SKM-1 (cell line): Measurements from ENCODE around the gene HES4.
"Not testable (repeated sequence)": the region's sequence is repeated elsewhere in the genome, so short reads cannot be mapped to it uniquely, and the experiment has no call there.

ENCODE experiments used
- DNase-seq: peaks from one replicate; lab custom pipeline; 2025; ENCODE audit not compliant: unreplicated experiment; lab: John Stamatoyannopoulos, UW

HES4 gene

GRCh38 chr1:1033731-1034438 lies 34.0 kb upstream of the HES4 start:
- DNase-seq, result no peak

GRCh38 chr1:1033009-1033587 lies 33.2 kb upstream of the HES4 start:
- DNase-seq, result no peak

GRCh38 chr1:1032424-1032823 lies 32.5 kb upstream of the HES4 start:
- DNase-seq, result no peak

- no peak for DNase-seq
Observed at GRCh38 chr1:1031659-1032235, 31.9 kb upstream of the HES4 start.

- not testable (repeated sequence) for DNase-seq
Observed at GRCh38 chr1:1030867-1031658, 31.2 kb upstream of the HES4 start.

- no peak for DNase-seq
Observed at GRCh38 chr1:1027791-1028190, 27.9 kb upstream of the HES4 start.

GRCh38 chr1:1026599-1027413 lies 26.9 kb upstream of the HES4 start:
- no peak for DNase-seq

GRCh38 chr1:1025730-1026129 lies 25.8 kb upstream of the HES4 start:
- DNase-seq, result no peak

GRCh38 chr1:1024771-1025699 lies 25.1 kb upstream of the HES4 start:
- no peak for DNase-seq

GRCh38 chr1:1024149-1024770 lies 24.4 kb upstream of the HES4 start:
- DNase-seq, result no peak

GRCh38 chr1:1023700-1024099 lies 23.8 kb upstream of the HES4 start:
- no peak for DNase-seq

- DNase-seq, result no peak
Observed at GRCh38 chr1:1022302-1023009, 22.6 kb upstream of the HES4 start.

- DNase-seq, result no peak
Observed at GRCh38 chr1:1021920-1022259, 22.0 kb upstream of the HES4 start.

GRCh38 chr1:1021010-1021919 lies 21.4 kb upstream of the HES4 start:
- no peak for DNase-seq

- no peak for DNase-seq
Observed at GRCh38 chr1:1020415-1021009, 20.6 kb upstream of the HES4 start.

GRCh38 chr1:1020000-1020404 lies 20.1 kb upstream of the HES4 start, which contains the start of gene AGRN:
Gene AGRN, plus strand, starts transcription at chr1:1020120. Its CDS starts 53 bp downstream, at chr1:1020173.
- no peak for DNase-seq
